HG03439 (cell line): ENCODE data around the gene DLG2.

Experiments
- ATAC-seq: cut with Tn5 transposase; IDR thresholded peaks from one replicate; pipeline ENCODE4 v1.9.1; 2021; ENCODE audit warnings: mild to moderate bottlenecking, moderate library complexity; ENCODE audit not compliant: unreplicated experiment

The DLG2 gene

DNA sequence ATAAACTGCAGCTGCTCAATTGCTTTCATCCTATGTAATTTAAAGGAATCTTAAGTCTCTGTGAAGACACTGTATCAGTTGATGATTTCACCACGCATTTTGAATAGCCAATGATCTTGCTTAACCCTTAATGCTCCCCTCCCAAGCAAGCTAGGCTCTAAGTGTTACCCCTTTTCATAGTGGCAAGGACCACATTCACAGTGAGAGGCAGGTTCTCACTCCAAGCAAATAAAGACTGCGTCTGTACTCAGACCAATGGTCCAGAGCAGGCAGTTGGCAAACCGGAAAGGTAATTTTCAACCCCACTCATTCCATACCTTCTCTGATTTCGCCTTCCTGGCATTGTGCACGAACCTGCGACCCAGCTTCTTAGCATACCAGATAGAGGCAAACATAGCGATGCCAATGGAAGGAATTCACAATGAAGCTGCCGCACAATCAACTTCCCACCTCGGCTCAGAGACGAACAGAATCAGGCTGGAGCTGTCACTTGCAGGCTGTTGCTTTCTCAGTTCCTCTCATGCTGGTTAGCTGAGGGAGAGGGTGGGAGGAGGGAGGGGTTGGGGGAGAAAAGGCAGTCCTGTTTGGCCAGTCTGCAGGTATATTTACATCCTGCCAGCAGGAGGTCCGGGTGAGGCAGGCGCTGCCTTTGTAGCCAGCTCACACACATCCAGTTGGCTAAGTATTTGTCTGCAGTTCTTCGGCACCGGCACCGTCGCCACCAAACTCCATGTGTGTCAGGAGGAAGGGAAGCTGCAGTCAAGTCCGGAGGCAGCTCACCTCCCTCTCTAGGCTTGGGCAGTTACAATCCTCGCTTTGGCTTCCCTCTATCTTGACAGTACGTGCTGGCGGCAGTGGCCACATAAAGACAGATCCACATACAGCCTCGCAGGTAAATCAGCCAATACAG lies 1189.8 kb downstream of the DLG2 start:
- peak; percentile 75 for ATAC-seq

DNA sequence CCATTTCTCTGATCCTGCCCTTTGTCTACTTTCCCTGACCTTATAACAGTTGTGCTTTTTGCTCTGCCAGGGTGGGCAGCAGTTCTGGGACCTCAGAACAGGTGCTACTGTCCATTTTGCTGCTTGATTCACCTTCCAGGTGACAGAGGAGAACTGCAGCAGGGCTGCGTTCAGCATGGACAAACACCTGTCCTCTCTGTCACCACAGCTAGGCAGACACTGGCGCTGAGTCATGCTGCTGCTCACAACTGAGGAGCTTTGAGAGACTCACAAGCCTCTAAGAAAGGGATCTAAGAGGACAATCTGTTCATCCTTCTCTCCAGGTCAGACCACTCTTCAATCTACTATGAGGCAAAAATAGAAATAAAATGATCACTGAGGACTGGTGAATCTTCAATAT lies 1196.5 kb downstream of the DLG2 start:
- no peak for ATAC-seq

DNA sequence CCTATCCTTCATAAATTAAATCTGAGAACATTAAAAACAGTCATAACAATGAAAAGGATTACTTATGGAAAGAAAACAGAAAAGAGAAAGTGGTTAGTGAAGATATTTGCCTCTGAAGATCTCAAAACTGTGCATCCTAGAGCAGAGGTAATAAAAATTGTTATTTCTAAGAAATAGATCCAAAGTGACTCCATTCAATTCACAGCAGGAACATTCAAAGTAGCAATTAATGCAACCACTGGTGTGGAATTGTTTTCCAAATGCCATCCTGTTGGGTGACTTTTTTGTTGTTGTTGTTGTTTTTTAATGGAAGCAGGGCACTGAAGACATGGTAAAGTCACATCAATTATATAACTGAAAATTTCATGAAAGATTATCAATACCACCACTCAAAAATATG lies 1201.5 kb downstream of the DLG2 start:
- ATAC-seq = no peak

DNA sequence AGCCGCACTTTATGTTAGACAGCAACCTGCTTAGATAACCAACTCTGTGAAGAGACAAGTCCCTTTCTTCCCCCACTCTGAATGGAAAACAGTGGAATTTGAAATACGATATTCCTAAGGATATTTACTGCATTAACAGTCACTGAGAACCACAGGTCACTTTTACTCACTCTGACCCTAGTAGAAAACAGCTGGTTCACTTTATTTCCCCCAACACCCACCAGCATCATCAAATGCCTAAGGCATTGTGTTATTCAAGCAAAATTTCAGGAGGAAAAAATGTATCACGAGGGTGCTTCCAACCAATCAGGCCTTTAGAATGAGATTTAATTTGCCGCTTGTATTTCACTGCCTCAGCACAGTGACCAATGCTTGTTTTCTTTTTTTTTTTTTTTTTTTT lies 1206.9 kb downstream of the DLG2 start:
- no peak for ATAC-seq

DNA sequence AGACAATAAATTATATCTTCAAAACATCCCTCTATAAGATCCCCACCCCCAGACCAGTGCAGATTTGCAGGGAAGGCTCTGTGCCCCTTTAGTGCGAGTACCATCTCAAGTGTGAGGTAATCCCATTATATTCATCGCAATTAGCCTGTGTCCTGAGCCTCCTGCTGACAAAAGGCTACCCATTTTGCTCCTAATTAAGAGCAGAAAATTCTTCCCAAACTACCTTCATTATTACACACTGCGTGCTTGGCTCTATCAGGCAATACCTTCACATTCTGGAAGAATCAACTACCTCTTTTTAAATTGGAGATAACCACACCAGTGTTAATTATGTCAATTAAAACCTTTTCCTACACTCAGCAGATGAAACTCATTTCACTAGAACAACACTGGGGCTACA lies 1207.5 kb downstream of the DLG2 start:
- no peak for ATAC-seq

DNA sequence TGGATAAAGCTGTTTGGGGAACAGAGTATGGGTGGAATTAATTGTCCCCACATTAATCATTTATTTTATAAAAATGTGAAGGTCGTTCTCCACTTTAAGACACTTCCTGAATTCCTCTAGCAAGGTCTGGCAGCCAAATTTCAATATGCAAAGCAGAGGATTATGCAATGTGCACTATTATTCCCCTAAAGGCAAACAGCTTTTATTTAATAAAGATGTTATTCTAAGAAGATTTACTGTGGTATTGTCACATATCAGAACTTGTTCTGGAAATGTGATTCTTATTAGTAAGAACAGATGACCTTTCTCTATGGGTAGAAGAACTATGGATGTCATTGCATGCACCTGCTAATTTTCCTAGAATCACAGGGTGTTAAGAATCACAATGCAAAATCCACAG lies 1212.2 kb downstream of the DLG2 start:
- no peak for ATAC-seq

DNA sequence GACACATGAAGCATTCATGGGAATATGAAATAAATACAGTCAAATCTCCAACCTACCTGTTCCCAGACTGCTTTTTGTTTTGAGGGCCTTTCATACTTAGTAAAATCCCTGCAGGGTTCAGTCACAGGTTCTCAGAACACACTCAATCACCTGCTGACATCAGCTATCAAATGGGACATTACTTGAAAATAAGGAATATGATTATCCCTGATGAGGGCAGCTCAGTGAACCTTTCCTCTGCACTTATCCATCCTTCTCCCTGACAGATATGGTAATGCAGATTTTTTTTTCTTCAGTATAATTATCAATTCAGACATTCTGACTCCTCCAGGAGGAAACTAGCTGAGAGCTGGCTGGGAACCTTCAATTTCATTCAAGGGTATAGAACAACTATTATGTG lies 1213.6 kb downstream of the DLG2 start:
- ATAC-seq = no peak

DNA sequence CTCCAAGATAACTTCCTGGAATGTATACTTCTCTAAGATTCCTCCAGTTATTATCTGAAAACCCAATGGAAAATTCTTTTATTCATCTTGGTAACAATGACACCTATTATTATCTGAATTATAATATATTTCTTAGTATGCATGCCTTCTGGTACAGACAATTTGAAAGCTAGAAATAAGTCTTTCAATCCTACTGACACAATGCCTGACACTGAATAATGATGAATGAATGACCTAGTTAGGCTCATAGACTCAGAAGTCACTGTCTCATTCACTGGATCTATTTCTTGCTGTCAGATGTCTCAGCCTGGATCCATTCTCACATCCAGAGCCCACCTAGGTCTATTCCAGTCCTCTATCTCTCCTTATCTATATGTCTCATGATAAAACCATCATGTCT lies 1214.3 kb downstream of the DLG2 start:
- ATAC-seq = no peak

DNA sequence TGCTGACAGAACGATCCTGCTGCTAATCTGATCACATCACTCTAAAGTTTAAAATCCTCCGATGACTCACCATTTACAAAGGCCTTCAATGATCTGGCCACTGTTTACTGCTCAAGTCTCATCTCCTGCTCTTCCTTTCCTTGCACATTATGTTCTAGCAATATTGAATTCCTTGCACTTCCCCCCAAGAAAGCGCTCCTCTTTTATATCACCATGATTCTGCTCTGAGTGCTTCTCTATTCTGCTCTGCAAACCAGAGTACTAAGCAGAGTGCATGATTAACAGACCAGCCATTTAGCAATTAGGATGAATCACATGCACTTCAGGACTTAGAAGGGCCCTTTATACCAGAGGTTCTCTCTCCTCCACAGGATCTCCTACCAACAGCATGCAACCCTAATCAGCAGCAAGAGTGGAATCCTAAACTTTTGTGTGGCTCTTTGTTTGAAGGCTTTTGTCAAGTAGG lies 1218.2 kb downstream of the DLG2 start:
- no peak for ATAC-seq

DNA sequence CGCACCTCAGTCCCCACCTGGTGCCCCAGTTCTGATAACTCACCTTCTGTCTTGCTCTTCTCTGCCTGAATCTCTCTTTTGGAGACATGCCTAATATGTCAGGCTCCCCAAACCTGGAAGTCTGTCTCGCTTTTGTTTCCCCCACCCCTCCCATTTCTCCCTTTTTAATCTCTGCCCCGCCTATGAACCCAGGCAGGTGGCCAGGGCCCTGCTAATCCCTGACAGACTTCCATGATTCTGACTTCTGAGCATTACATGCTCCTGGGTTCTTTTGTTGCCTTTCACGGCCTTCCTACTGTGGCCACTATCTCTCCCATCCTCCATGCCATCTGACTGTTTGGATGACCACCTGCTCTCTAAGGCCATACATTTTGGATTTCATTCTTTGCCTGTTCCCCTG lies 1220.1 kb downstream of the DLG2 start:
- ATAC-seq = no peak

DNA sequence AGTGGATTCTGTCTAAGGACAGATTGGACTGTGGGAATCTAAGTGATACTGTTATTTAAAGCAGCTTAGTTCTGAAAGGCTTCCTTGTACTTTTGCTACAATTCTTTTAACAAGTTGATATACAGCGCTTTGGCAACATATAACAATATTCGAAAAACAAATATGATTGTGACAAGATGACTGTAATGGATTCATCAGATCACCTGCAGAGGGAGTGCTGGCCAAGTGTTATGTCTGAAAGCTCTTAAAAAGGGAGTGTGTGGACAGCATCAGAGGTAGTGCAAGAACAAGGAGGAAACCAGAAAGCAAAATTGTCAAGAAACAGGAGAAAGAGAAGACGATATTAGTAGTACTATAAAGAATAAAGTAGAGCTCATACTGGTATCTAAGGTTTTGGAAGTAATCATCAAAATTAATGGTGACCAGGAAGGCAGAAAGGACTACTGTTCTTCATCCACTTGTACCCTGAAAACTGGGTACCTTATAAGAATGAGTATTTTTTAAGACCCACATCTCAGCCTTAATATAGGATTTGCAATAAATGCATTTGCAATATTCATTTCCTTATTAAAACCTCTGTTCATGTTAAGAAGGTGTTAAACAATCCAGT lies 1229.0 kb downstream of the DLG2 start:
- no peak for ATAC-seq

DNA sequence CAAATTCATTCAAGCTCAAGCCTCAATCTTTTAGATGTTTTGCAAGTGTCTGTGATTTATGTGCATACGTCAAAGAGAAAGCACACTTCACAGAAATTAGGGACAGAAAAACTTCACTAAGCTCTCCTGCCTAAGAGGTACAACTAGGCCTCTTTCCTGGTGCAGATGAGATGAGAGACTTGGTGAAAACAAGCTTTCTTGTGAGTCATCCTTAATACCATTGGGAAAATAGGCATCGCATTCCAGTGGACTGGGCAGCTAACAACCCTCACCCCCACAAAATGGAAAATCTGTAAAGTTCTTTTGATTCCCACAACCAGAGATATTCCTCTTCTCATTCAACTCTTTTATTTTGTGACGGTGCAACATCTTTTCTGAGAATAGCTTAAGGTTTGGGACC lies 1230.6 kb downstream of the DLG2 start:
- no peak for ATAC-seq

DNA sequence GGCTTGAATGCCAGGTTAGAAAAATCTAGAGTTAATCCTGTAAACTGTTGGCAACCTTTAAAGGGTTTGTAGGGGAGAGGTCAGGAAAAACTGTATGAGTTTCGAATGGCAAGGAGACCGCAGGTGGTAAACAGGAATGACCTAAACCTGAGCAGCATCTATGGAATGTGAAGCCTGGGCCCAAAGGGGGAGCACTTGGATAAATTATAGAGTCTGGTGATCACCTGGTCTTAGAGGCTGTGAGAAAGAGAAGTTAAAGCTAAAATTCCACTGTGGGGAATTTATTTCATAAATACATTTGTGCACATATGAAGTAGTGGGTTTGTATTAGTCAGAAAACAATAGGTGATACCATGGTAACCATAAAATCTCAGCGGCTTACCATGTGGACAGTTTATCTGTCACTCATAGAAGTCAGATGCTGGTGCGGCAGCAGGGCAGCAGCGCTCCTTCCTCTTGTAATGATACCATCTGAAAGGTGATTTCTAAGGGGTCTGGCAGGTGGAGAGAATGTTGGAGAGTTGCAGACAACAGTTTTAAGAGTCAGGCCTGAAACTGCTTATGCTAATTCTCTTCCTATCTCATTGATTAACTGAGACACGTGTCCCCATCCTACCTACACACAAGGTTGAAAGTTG lies 1236.6 kb downstream of the DLG2 start:
- no peak for ATAC-seq

DNA sequence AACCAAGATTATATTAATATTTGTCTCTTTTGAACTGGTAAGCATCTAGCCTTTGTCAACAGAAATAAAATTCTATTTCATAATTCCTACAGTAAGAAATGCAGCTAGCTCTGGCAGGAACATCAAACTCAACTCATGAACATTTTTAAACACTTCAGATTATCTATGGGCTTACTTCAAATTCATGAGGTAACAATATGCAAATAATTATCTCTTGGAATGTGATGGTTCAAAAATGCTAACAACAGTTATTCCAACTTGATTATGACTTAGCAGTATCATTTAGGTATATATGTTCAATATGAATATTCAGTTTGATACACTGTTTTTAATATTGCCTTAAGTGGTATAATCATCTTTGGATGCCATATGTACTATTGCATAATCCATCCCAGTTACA lies 1237.4 kb downstream of the DLG2 start:
- ATAC-seq = no peak

DNA sequence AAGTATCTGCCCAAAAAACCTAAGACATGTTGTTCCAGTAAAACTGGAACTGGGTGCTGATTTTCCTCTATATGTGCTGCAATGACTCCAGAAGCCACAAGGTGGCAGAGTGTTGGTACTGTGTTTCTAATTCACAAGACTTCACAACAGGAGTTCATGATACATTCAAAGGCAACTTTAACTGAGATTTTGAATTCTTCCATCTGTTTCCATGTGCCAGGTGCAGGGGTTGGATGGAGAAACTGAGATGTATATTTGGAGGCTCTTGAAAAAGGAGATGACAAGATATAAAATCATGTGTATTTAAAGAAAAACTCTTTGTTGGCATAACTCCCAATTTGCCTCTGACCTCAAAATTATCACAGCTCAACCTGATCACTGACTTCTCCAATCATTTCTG lies 1242.4 kb downstream of the DLG2 start:
- ATAC-seq = peak; percentile 58

DNA sequence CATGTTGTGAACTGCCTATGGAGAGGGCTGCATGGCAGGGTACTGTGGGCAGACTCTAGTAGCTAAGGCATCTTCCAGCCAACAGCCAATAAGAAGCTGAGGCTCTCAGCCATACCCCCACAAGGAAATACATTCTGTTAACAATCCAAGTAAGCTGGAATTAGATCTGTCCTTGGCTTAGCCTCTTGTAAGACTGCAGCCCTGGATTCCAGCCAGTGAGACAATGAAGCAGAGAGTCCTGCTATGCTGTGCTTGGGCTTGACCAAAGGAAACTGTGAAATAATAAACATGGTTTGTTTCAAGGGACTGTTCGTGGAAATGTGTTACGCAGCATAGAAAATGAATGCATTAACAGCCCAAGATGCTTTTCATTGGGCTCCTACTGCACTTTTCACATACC lies 1243.6 kb downstream of the DLG2 start:
- ATAC-seq = no peak

DNA sequence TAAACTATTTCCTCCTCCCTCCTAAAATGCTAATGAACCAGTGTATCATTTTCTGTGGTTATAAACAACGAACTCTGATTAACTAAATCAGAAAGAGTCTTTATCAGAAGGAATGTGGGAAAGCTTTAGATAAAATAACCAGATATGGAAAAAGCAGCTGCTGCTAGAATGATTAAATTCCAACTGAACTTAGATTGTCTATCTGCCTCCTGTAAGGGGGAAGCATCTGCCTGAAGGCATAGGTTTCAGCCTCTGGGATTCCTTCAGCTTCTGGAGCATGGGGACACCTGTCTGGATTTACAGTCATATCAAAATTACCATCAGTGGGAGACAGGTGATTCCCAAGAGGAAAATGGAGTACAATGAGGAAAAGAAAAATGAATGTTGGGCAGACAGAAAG lies 1245.5 kb downstream of the DLG2 start:
- no peak for ATAC-seq

DNA sequence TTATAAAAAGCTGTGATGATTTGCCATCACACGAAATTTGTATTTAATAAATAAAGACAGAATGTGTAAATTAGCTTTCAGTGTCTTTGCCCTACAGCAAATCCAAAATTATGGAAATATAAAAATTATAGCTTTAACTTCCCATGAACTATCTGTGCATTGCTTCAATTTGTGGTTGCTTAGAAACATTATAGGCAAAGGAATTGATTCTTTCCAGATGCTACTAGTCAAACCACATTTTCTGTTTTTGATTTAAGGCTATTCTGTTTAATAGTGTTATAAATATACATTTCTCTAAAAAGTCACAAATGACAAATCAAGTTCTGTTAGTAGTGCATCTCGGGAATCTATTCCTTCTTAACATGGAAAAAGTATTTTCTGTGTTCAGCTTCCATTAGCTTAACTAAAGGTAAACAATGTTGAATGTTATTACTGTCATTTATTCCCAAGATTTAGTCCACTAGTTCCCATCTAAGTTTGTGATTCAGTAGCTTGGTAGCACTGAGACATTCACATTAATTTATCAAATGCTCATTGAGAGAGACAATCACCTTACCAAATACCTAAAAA lies 1254.7 kb downstream of the DLG2 start:
- no peak for ATAC-seq

DNA sequence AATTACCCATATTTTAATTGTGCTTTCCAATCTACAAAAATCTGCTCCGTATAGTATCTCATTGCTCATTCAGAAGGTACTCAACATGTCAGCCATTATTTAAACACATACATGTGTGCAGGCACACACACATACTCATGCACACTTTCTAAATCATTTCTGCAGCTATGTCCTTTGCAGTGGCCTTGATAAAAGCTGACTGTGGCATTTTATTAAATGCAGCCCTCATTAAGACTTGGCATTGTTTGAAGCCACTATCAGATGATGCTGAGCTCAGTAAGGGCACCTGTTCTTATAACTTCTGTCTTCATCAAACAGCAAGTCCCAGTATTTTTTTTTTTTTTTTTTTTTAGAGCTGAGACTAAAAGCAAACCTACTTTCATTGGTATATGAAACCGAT lies 1269.1 kb downstream of the DLG2 start:
- no peak for ATAC-seq

DNA sequence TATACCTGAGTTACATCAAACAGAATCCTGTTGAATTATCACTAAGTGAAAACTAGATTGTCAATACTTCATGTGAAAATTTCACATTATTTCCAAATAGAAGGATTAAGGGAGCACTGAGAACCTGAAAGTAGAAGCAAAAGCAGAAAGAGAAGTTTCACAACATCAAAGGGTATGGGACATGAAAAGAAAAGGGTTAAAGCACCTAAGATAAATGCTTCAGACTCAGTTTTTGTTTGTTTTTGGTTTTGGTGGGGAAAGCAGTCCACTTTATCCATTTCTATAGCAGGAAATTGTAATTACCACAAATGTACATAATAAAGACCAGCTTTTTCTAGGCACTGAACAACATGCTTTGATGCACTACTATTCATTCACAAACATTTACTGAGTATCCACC lies 1271.2 kb downstream of the DLG2 start:
- ATAC-seq = no peak

DNA sequence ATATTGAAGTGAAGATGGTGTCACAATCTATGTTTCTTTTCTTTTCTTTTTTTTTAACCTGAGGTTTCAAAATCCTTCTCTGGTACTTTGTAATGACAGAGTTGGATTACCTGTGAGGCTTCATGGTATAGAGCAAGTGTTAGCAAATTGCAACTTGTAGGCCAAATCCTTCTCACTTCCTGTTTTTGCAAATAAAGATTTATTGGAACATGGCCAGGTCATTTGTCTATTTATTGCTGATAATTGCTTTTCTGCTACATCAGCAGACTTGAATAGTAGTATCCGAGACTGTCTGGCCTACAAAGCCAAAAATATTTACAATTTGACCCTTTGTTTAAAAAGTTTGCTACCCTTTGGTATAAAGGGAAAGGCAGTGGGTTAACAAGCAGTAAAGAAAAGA lies 1281.5 kb downstream of the DLG2 start:
- no peak for ATAC-seq

DNA sequence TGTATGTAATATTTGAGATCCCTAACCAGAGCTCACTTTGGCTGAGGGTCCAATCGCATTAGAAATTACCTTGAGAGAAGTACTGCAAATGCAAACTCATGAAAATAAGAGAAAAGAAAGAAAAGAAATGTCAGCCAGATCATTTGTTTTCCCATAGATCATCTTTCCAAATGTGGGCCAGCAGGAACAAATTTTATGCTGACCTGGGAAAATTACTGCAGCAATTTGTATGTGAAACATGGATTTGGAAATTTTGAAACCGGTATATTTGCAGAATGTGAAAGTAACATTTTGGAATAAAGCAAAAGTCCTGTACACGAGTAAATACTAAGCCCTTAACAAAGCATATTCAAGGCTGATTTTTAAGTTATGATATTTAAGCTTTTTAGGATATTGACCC lies 1282.1 kb downstream of the DLG2 start:
- ATAC-seq = no peak
